ENCODE results near the gene VPREB3.

- no peak for TF ChIP-seq EZH2 (IDR thresholded peaks at IDR 0.05; ENCODE audit: borderline replicate concordance, low read length)
- no peak for TF ChIP-seq CTCF (IDR thresholded peaks at IDR 0.05; ENCODE audit: low read length)
These were observed 25.5 kb upstream of the VPREB3 start for GRCh38 chr22:23779731-23780130.
